ENCODE data around the gene GRIK3. TPM values are rescaled to one million over a fixed set of nuclear protein-coding genes. Genes with fewer than 3 reads are reported as not detected.

GRIK3 gene
- total and polyA plus RNA-seq, 2 of the 8 experiments (the other 6 are each of a cell fraction or from before 2014, with no cell fraction given), result 2.1 to 3.4 TPM

DNA sequence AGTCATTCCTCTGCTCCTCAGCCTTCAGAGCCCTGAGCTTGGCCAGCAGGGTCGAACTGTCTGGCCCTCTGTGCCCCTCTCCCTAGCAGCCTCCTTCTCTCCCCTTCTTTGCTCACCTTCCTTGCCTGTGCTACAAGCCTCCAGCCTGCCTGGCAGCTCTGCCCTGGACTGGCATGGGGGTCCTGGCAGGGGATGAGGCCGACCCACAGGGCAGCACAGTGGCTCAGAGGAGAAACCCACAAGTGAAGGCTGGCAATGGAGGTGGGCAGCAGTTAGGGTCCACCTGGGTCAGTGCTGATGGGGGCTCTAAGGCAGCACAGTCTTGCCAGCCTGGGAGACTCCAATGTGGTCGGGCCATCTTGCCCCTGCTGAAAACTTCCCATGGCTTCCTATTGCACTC lies 274.2 kb downstream of the GRIK3 start (continued):
- TF ChIP-seq EP300 (IDR thresholded peaks at IDR 0.05; ENCODE audit: borderline replicate concordance in 1 of 2, low read depth in 2 of 2, low read length in 2 of 2), result no peak
- no peak for TF ChIP-seq BACH1 (IDR thresholded peaks at IDR 0.05; ENCODE audit: low read length)
- TF ChIP-seq SIN3A (conservative IDR thresholded peaks at IDR 0.05 in 1 of 2, IDR thresholded peaks at IDR 0.05 in 1 of 2; ENCODE audit: low read depth in 1 of 2, low read length in 2 of 2), result no peak
- TF ChIP-seq CHD2 (IDR thresholded peaks at IDR 0.05; ENCODE audit: low read length), result no peak
- no peak for TF ChIP-seq NANOG (IDR thresholded peaks at IDR 0.05; ENCODE audit: insufficient read depth, low read depth, low read length, poor library complexity, severe bottlenecking)
